ENCODE measurements around the gene PNLIPRP2.

Gene PNLIPRP2

GRCh38 chr10:116612107-116612769 is 8.5 kb upstream of the PNLIPRP2 start:
- no peaks in the 10 kb centered on the region for H3K36me3 ChIP-seq (ENCODE audit: insufficient read depth, low read length)
- H4K20me1 ChIP-seq (ENCODE audit: insufficient read depth, low read length): no peaks in the 10 kb centered on the region
- H2AFZ ChIP-seq (ENCODE audit: low read depth, low read length): no peak overlapping the region
- no peaks in the 10 kb centered on the region for H3K79me2 ChIP-seq (ENCODE audit: insufficient read depth, low read length)
- no peaks in the 10 kb centered on the region for H3K27me3 ChIP-seq (ENCODE audit: insufficient read depth, low read length, poor library complexity)
- no peak overlapping the region for H3K4me2 ChIP-seq (ENCODE audit: insufficient read depth, low read length)
- no peak overlapping the region for H3K9ac ChIP-seq (ENCODE audit: low read depth, low read length)
- ATAC-seq (ENCODE audit: insufficient read depth, low read depth) (no peak), DNase-seq (no peak)
- no peak overlapping the region for H3K27ac ChIP-seq (ENCODE audit: low read length)
- no peaks in the 10 kb centered on the region for H3K4me1 ChIP-seq (ENCODE audit: insufficient read depth, low read length)
- TF ChIP-seq EZH2 (IDR thresholded peaks at IDR 0.05; ENCODE audit: borderline replicate concordance, low read depth, low read length, severe bottlenecking): no peak
- TF ChIP-seq CTCF (IDR thresholded peaks at IDR 0.05; ENCODE audit: borderline replicate concordance, extremely low read depth, low read length, poor library complexity, severe bottlenecking): no peak
- H3K9me3 ChIP-seq (ENCODE audit: insufficient read depth, low read length, severe bottlenecking): no peaks in the 10 kb centered on the region
- H3K4me3 ChIP-seq (ENCODE audit: low read depth in 1 of 2, low read length in 2 of 2): no peak overlapping the region

GRCh38 chr10:116613471-116613870 is 7.3 kb upstream of the PNLIPRP2 start:
- no peak for TF ChIP-seq EZH2 (IDR thresholded peaks at IDR 0.05; ENCODE audit: borderline replicate concordance, low read depth, low read length, severe bottlenecking)
- TF ChIP-seq CTCF (IDR thresholded peaks at IDR 0.05; ENCODE audit: borderline replicate concordance, extremely low read depth, low read length, poor library complexity, severe bottlenecking): no peak
- DNase-seq (no peak), ATAC-seq (ENCODE audit: insufficient read depth, low read depth) (no peak)
- H3K9ac ChIP-seq (ENCODE audit: low read depth, low read length): no peak overlapping the region
- no peak overlapping the region for H3K4me3 ChIP-seq (ENCODE audit: low read depth in 1 of 2, low read length in 2 of 2)
- no peaks in the 10 kb centered on the region for H3K36me3 ChIP-seq (ENCODE audit: insufficient read depth, low read length)
- no peaks in the 10 kb centered on the region for H3K4me1 ChIP-seq (ENCODE audit: insufficient read depth, low read length)
- H3K27me3 ChIP-seq (ENCODE audit: insufficient read depth, low read length, poor library complexity): no peaks in the 10 kb centered on the region
- H3K27ac ChIP-seq (ENCODE audit: low read length): no peak overlapping the region
- H3K4me2 ChIP-seq (ENCODE audit: insufficient read depth, low read length): no peak overlapping the region
- no peaks in the 10 kb centered on the region for H4K20me1 ChIP-seq (ENCODE audit: insufficient read depth, low read length)
- H3K9me3 ChIP-seq (ENCODE audit: insufficient read depth, low read length, severe bottlenecking): no peaks in the 10 kb centered on the region
- no peak overlapping the region for H2AFZ ChIP-seq (ENCODE audit: low read depth, low read length)
- H3K79me2 ChIP-seq (ENCODE audit: insufficient read depth, low read length): no peaks in the 10 kb centered on the region

DNA sequence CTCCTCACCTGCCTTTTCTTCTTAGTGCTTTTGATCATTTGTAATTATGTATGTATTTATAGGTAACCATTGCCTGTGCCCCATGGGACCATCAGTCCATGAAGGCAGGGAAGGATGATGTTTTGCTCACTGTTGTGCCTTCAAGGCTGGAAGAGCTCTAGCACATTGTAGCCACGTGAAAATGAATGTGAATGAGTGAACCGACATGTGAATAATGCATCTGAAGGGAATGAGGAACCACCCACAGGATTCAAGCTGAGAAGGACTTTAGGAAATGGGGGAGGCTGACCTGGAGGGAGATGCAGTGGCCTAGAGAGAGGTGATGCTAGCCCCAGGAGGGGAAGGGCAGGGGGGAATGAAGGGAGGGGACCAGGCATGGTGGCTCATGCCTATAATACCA is 6.0 kb upstream of the PNLIPRP2 start:
- DNase-seq: no peak
- Histone ChIP-seq H3K27me3 (ENCODE audit: insufficient read depth, low read length, poor library complexity) (no peaks in the 10 kb centered on the region), H3K79me2 (ENCODE audit: insufficient read depth, low read length) (no peaks in the 10 kb centered on the region), H3K9ac (ENCODE audit: low read depth, low read length) (no peak overlapping the region), H3K36me3 (ENCODE audit: insufficient read depth, low read length) (no peaks in the 10 kb centered on the region), H3K4me1 (ENCODE audit: insufficient read depth, low read length) (no peaks in the 10 kb centered on the region), H3K4me2 (ENCODE audit: insufficient read depth, low read length) (no peak overlapping the region), H4K20me1 (ENCODE audit: insufficient read depth, low read length) (no peaks in the 10 kb centered on the region), H3K27ac (ENCODE audit: low read length) (no peak overlapping the region), H2AFZ (ENCODE audit: low read depth, low read length) (no peak overlapping the region), H3K9me3 (ENCODE audit: insufficient read depth, low read length, severe bottlenecking) (no peaks in the 10 kb centered on the region), H3K4me3 (ENCODE audit: low read depth in 1 of 2, low read length in 2 of 2) (no peak overlapping the region)
- TF ChIP-seq EZH2 (IDR thresholded peaks at IDR 0.05; ENCODE audit: borderline replicate concordance, low read depth, low read length, severe bottlenecking): no peak
- no peak for TF ChIP-seq CTCF (IDR thresholded peaks at IDR 0.05; ENCODE audit: borderline replicate concordance, extremely low read depth, low read length, poor library complexity, severe bottlenecking)
- ATAC-seq (ENCODE audit: insufficient read depth, low read depth): no peak
